Skin epidermis (tissue), 12 donors: ENCODE measurements around the gene TRIOBP.
A peak's percentile ranks its signal among the peaks of the same experiment; 100 is the strongest.
"Not testable (repeated sequence)": the region's sequence is repeated elsewhere in the genome, so short reads cannot be mapped to it uniquely, and the experiment has no call there.

Experiments
- H3K27ac ChIP-seq, 21 experiments: fragments of 200-600 bp; sonication (generic) in 11 of 21; one replicate each; pipeline ENCODE4 v1.5.0; 2020; ENCODE audit warnings: mild to moderate bottlenecking in 3 of 21, inconsistent platforms in 2 of 21, moderate library complexity in 2 of 21
- H3K4me3 ChIP-seq, 7 experiments: fragments of 200-600 bp; sonication (generic) in 2 of 7; one replicate each; pipeline ENCODE4 v1.5.0; 2020; ENCODE audit warnings: inconsistent platforms in 2 of 7, mild to moderate bottlenecking in 2 of 7, moderate library complexity in 1 of 7

Gene TRIOBP

GRCh38 chr22:37696657-37697537, at the start of gene TRIOBP:
Gene TRIOBP (plus strand): TSS chr22:37697048. CDS start chr22:37701366, 4,318 bp downstream.
- Histone ChIP-seq H3K4me3 (peak within 1 kb of the TSS in 1 of 7 experiments; percentile 4), H3K27ac (peak within 1 kb of the TSS in 3 of 21 experiments; percentile 1 to 32 (median 18))

- Histone ChIP-seq H3K4me3 (no peak overlapping the region), H3K27ac (no peak overlapping the region)
Measured at GRCh38 chr22:37647317-37647716, 49.5 kb upstream of the TRIOBP start.

DNA sequence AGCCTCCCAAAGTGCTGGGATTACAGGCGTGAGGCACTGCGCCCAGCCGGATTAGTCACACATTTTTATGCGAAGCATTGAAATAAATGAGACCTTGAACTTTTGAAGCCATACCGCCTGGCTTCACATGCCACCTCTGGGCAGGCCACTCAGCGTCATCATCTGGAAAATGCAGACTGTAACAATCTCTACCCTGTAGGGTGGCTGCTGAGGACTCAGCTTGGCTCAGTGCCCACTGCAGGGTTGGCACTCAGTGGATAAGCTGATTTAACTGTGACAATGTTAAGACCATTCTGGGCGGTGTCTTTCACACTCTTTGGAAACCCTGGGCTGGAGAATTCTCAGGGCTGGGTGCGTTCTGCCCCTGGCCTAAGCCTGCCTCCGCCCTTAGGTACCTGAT, 48.9 kb upstream of the TRIOBP start:
- Histone ChIP-seq H3K4me3 (no peak overlapping the region), H3K27ac (no peak overlapping the region)

- Histone ChIP-seq H3K4me3 (no peak overlapping the region), H3K27ac (no peak overlapping the region)
Measured at GRCh38 chr22:37650463-37651136, 46.2 kb upstream of the TRIOBP start.

- Histone ChIP-seq H3K4me3 (no peak overlapping the region), H3K27ac (peak overlapping the region in 1 of 21 experiments; percentile 27)
Measured at GRCh38 chr22:37654563-37655251, 42.1 kb upstream of the TRIOBP start.

GRCh38 chr22:37655252-37655563, 41.6 kb upstream of the TRIOBP start:
- Histone ChIP-seq H3K4me3 (no peak overlapping the region), H3K27ac (peak overlapping the region in 2 of 21 experiments; percentile 27 to 28)

DNA sequence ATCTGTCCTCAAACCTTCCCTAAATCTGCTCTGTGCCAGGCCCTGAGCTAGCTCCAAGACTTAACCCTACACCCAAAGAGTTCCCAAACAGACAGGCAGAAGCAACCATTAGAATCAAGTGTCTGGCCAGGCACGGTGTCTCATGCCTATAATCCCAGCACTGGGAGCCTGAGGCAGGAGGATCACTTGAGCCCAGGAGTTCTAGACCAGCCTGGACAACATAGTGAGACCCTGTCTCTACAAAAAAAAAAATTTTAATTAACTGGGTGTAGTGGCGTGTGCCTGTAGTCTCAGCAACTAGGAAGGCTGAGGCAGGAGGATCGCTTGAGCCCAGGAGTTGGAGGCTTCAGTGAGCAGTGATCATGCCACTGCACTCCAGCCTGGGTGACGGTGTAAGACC, 40.3 kb upstream of the TRIOBP start:
- H3K27ac ChIP-seq: peak overlapping the region in 1 of 21 experiments; percentile 28
- not testable (repeated sequence) for H3K4me3 ChIP-seq

GRCh38 chr22:37657590-37658132, 39.2 kb upstream of the TRIOBP start:
- peak overlapping the region; percentile 17 to 71 (median 45) for H3K4me3 ChIP-seq
- H3K27ac ChIP-seq: peak overlapping the region in 19 of 21 experiments; percentile 7 to 81 (median 50)

GRCh38 chr22:37658133-37659065, 38.4 kb upstream of the TRIOBP start, which contains the start of gene PDXP:
Gene PDXP (plus strand): TSS chr22:37658723. CDS start chr22:37658783, 60 bp downstream.
- Histone ChIP-seq H3K27ac (peak within 1 kb of the TSS in 19 of 21 experiments; percentile 19 to 81 (median 60)), H3K4me3 (peak within 1 kb of the TSS; percentile 32 to 71 (median 46))

DNA sequence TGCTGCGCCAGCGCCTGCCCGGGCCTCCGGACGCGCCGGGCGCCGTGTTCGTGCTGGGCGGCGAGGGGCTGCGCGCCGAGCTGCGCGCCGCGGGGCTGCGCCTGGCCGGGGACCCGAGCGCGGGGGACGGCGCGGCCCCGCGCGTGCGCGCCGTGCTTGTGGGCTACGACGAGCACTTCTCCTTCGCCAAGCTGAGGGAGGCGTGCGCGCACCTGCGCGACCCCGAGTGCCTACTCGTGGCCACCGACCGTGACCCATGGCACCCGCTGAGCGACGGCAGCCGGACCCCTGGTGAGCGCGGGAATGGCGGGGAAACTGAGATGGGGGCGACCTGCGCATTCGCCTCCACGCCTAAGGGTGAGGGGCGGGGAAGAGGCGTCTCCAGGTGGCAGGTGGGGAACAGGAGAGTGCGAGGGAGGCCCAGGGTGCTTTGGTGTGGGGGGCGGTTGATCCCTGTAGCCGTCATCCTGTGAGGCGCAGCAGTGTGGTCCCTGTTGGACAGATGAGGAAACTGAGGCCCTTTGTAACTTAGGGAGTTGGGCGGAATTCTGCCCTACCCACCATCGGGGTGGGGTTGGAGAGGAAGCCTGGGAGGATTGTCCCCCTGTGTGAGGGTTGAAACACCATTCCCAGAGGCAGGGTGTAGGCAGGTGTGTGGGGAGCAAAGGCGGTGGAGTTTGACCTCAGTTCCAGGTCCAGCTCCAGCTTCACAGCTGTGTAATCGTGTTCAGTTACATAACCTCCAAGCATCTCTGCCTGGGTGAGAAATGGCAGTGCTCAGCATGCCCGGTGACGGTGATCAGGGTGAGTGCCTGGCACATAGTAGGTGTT, 37.6 kb upstream of the TRIOBP start:
- H3K4me3 ChIP-seq: peak overlapping the region; percentile 32 to 71 (median 46)
- H3K27ac ChIP-seq: peak overlapping the region in 9 of 21 experiments; percentile 44 to 81 (median 61)

GRCh38 chr22:37659897-37660708, 36.7 kb upstream of the TRIOBP start:
- peak overlapping the region in 4 of 7 experiments; percentile 41 to 71 (median 56) for H3K4me3 ChIP-seq
- peak overlapping the region in 7 of 21 experiments; percentile 2 to 58 (median 23) for H3K27ac ChIP-seq

DNA sequence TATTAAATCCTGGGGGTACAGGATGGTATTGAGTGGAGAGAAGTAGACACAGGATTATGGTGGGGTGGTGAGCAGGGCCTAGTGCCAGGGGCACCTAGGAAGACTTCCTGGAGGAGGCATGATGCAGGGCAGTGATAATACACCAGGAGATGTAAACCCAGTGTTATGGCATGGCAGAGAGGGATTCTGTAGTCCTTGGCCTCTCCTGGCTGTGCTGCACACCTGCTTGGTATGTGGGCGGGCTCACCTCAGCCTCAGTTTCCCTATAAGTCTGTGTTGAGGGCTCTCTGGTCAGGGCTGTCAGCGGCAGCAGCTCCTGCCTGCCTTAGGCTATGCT, 36.2 kb upstream of the TRIOBP start:
- Histone ChIP-seq H3K27ac (peak overlapping the region in 9 of 21 experiments; percentile 2 to 58 (median 13)), H3K4me3 (no peak overlapping the region)

DNA sequence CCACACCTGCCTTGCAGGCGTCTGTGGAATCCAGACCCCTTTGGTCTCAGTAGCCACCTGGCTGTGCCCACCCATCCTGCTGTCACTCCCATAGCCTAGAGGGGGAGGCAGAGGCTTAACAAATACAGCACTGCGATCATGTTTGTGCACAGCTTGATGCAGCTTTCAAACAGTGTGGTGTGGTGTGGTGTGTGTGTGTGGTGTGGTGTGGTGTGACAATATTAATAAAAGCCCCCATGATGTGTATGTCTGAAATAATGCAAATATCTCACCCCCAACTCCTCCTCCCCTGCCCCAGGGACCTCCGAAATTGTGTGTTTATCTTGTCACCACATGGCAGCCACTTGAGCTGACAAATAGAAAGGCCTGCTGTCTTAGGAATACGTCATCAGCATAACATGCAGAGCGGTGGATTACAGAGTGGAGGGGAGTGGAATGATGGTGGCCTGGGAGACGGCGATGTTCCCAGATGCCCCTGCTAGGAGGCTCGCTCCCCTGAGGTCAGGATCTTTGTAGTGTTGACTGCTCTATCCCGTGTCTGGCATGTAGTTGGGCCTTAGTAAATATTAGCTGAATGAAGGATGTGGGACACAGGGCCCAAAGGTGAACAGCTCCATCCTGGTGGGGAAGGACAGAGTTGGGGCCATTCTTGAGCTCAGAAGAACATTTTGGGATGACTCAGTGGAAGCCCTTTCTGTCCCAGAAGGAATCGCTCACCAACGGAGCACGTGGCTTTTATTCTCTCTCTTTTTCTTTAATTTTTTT, 35.5 kb upstream of the TRIOBP start:
- H3K27ac ChIP-seq: peak overlapping the region in 11 of 21 experiments; percentile 2 to 67 (median 20)
- no peak overlapping the region for H3K4me3 ChIP-seq

DNA sequence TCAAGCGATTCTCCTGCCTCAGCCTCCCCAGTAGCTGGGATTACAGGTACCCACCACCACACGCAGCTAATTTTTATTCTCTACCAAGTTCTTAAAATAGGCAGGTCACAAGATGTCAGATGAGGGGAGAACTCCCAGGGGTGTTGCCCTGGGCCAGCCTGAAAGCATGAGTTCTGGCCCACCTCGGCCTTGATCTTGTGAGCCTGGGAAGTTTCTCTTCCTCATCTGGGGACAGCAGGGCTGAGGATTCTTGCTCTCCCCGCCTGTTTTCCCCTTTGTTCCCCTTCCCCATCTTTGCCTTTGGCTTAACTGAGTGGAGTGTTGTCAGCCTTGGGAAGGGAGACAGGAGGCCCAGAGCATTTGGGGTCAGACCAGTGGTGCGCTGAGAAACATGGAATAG, 34.8 kb upstream of the TRIOBP start:
- Histone ChIP-seq H3K4me3 (no peak overlapping the region), H3K27ac (peak overlapping the region in 12 of 21 experiments; percentile 3 to 65 (median 28))

DNA sequence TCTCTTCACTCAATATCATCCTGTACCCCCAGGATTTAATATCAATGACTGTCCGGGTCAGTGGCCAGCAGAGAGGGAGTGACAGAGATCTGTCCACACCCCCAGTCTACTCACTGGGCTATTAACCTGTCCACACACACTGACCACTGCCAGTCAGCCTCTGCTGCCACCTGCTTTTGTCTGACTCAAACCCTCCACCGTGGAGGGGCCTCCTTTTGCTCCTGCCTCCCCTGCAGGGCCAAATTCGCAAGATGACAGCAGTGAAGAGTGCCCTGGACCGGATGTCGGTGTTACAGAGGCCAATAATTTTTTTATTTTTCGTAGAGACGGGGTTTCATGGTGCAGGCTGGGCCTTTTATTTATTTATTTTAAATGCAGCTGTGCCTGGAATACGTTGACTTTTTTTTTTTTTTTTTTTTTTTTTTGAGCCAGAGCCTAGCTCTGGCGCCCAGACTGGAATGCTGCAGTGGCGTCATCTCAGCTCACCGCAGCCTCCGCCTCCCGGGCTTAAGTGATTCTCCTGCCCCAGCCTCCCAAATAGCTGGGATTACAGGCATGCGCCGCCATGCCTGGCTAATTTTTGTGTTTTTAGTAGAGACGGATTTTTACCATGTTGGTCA, 33.2 kb upstream of the TRIOBP start:
- H3K4me3 ChIP-seq: no peak overlapping the region
- no peak overlapping the region for H3K27ac ChIP-seq
